Inferior parietal cortex (tissue), 1 donor: ENCODE measurements around the gene STK25.
"Not testable (repeated sequence)": the region's sequence is repeated elsewhere in the genome, so short reads cannot be mapped to it uniquely, and the experiment has no call there.

Experiments
- DNase-seq: peaks from one replicate; pipeline ENCODE4 v3.0.0-alpha.2; 2016; ENCODE audit errors: extremely low spot score

STK25 gene

DNA sequence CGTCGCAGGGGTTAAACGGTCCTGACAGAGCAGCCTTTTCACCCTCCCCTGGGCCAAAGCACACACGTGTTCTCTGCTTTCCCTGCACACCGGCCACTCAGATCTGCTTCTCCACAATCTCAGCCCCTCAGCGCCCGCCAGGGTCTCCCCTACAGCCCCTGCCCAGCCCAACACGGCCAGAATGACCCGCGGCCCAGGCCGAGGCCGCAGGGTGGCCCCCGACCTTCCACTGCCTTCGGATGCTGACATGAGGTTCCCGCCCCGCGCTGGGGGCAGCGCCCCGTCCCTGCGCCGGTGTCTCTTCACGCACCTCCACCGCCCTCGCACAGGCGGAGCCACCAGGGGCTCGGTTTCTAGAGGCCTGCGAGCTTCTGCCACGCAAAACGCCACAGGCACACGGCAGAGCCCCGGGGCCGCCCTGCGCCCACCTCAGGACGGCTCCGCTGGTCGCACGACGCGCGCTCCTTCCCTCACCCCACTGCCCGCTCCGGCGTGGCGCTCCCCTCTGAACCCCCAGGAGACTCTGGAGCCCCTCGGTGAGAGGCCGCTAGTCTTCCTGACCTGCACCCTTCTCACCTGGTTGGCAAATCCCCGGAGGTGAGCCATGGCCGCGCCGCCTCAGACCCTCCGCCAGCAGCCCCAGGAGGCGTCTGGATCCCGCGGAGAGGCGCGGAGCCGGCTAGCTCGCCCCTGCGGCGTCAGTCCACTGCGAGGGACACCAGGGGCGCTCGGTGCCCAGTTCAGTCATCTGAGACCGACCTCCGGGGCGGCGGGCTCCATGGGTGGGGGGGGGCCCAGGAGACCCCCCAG is 749 bp downstream of the STK25 start:
- no peak for DNase-seq

DNA sequence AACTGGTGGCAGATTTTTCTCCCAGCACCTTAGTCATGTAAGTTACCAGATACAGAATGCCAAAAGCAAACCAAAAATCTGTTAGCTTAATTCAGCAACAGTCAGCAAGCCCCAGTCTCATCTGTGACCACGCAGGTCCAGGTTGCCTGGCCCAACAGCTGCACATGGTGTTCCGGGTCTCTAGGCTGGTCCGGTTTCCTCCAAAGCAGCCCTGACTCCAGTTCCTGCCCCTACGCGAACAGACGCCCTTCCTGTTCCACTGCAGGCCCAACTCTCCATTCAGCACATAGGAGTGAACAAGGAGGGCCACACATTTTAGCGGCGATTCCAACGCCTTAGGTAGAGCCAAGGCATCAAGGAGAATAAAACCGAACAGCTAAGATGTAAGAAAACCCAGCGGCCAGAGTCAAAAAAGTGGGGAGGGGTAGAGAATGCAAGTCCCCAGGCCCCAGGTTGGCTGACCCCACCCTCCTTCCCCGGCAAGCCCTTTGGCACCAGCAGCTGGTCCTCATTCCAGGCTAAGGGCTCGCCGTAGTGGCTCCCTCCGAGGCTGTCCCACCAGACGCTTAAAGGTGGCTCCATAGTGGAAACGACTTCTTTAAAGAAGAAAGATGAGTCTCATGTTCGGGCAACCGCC is 1.5 kb downstream of the STK25 start:
- no peak for DNase-seq

DNA sequence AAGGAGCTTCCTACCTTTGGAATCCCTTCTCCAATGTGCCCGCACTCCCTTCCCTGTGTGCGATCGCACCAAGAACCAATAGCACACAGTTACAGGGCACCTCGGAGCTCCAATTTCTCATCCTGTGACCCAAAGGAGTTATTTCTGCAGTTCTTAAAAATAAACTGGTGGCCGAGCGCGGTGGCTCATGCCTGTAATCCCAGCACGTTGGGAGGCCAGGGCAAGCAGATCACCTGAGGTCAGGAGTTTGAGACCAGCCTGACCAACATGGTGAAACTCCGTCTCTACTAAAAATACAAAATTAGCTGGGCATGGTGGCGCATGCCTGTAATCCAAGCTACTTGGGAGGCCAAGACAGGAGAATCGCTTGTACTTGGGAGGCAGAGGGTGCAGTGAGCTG is 2.1 kb downstream of the STK25 start:
- DNase-seq, result not testable (repeated sequence)

DNA sequence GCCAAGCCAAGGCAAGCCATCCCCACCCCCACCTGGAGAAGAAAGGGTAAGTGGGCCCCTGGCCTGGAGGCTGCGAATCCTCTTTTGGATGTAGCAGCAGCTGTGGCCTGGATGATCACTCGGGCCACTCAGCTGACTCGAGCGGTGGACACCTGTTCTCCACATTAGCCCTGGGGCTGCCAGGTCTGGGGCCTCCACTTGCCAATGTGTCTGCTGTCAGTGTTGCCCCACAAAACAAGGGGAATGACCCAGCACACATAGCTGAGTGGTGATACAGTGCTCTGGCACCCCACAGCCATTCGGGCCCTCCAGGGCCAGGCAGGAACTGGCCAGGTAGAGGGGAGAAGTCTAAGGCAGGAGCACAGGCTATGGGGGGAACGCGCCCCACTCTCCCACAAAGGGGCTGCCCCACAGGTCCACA is 2.6 kb downstream of the STK25 start:
- DNase-seq, result no peak

DNA sequence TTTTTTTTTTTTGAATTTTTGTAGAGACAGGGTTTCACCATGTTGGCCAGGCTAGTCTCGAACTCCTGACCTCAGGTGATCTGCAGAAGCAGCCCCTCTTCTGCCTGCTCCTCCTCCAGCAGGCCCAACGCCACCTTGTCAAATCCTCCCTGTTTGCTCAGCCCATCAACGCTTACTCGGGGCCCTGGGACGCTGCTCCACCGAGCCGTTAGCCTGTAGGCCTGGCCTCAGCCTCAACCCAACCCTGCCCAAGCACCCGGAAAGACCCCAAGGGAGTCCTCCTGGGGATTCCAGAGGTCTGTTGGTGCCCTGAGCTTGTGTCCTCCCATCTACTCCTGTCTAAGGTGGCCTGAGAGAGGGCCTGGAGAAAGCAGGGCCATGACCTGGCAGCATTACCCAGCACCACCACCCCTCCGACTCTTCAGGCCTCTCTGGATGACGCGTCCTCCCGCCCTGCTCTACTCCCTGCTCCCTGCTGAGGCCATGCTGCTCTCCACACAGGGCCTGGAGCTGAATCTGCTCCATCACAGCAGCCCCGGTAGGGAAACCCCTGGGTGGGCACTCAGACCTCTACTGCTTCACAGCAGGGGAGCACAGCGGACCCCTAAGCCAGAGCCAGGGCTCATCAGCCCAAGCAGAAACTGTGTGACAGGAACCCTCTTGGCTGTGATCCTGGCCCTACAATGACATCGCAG is 3.2 kb downstream of the STK25 start:
- no peak for DNase-seq

DNA sequence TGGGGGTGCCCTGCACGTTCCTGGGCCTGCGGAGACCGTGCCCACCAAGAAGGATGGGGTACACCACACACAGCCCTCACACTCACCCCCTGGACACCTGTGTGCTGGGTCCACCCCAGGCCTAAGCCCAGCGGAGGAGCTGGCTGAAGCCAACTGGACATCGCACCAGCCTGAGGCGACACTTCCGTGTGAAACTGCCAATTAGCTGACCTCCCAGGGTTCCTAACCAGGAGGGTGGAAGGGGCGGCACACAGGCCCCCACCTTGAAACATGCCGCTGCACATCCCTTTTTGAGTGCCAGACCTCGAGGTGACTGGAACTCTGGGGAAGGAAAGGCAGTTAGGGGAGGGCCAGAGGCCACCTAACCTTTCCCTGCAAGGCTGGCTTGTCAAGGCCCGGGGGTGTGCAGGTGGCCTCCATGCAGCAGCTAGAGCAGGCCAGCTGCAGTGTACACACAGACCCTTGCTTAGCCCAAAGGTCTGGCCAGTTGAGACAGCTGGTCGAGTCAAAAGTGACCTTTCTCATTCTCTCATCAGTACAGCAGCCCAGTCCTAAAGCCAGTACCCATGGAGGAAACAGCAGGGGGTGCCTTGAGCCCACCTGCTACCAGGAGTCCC is 4.5 kb downstream of the STK25 start:
- no peak for DNase-seq

DNA sequence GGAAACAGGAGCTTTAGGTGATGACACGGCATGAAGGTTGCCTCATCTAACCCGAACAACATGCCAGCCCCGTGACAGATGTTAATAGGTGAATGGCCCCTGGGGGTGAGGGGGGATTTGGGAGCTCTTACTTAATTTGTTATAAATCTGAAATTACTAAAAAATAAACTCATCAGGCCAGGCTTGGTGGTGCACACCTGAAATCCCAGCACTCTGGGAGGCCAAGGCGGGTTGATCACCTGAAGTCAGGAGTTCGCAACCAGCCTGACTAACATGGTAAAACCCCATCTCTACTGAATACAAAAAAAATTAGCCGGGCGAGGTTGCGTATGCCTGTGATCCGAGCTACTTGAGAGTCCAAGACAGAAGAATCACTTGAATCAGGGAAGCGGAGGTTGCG is 6.1 kb downstream of the STK25 start:
- no peak for DNase-seq

DNA sequence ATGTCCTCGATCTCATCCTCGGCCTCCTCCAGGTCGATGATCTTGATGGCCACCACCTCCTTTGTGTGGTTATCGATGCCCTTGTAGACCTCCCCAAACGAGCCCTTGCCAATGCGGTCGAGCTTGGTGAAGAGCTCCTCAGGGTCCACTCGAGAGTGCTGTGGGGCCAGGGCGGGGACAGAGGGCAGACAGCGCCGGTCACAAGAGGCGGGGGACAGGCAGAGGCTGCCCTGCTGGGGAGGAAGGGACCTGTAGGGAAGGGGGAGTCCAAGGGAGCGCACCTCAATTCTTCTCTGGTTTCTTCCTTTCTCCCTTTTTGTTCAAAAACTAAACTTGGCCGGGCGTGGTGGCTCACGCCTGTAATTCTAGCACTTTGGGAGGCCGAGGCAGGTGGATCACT is 6.8 kb downstream of the STK25 start:
- no peak for DNase-seq

DNA sequence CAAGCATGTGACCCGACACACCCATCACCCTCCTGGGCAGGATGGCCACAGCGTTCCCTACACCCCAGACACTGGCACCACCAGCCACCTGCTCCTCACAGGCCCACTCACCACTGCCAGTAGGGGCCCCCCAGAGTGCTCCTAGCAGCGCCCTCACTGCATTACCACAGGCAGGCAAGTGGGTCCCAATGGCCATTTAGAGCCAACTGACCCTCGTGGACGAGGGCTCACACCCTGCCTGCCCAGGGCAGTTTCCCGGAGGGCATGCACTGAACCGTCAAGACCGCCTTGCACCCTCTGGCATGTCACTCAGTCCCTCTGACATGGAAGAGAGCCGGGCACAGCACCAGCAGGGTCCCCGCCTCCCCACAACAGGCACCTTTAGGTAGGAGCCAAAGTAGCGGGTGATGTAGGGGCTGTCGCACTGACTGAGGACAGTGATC is 7.3 kb downstream of the STK25 start:
- DNase-seq, result no peak

DNA sequence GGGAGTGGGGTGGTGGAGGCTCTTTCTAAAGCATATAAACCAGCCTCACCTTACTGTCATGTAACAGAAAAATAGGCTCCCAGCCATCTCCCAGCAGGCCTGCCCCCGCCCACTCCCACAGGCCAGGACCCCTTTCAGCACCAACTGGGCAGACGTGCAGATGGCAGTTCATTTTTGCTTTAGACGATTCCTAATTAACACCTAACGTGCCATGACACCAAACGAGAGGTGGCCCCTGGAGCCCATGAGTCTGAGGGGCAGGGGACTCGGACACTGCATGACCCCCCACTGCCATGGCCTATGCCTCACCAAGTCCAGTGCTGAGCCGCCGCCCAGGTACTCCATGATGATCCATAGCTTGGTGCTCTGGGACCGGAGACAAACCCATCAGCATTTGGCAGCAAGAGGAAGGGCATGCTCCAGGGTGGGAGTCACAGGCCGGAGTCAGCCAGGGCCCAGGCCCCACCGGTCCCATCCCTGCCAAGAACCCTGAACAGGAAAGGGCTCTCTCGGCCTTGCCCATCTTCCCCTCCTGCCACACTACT is 7.9 kb downstream of the STK25 start:
- DNase-seq, result no peak

DNA sequence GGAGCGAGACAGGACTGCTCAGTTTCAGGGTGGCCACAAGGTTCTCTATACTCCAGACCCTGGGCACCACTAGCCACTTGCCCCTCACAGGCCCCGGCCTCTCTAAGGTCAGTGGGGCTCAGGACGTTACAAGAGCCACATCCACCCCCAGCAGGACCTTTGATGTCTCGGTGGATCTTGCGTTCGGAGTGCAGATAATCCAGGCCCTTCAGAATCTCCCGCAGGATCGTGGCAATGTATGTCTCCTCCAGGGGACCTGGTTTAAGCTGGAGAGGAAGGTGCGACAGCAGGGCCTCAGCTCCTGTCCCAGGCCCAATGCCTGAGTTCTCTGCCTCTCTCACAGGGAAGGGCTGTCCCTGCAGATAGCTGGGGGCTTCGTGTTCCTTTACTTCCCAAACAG is 8.4 kb downstream of the STK25 start:
- DNase-seq, result no peak

DNA sequence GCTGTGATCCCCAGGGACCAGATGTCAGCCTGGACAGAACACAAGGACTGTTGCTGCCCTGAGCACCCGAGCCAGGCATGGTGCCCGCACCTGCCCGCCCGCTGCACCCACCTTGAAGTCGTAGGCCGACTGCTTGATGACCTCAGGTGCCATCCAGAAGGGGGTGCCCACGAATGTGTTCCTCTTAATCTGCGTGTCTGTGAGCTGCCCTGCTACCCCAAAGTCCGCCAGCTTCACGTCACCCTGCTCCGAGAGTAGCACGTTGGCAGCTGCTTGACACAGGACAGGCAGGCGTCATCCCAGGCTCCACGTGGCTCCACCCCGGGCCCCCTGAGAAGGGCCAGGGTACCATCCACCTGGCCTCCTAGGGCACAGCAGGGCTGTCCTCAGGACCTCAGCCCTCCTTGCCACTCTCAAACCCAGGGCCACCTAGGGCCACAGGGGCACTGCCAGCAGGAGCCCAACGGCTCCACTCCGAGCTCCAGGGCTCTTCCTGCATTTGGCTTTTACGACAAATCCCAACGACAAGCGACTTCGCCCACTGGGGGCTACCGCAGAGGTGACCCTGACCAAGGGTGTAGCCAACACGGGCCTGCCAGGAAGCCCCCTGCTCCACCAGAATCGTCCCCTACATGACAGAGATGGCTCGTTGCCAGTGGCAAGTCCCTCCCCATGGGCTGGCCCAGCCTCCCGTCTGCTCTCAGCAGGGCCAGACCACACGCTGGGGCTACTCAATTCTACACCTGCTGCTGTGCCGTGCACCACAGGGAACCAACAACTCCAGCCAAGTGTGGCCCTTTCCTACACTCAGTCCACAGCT is 9.0 kb downstream of the STK25 start:
- no peak for DNase-seq

DNA sequence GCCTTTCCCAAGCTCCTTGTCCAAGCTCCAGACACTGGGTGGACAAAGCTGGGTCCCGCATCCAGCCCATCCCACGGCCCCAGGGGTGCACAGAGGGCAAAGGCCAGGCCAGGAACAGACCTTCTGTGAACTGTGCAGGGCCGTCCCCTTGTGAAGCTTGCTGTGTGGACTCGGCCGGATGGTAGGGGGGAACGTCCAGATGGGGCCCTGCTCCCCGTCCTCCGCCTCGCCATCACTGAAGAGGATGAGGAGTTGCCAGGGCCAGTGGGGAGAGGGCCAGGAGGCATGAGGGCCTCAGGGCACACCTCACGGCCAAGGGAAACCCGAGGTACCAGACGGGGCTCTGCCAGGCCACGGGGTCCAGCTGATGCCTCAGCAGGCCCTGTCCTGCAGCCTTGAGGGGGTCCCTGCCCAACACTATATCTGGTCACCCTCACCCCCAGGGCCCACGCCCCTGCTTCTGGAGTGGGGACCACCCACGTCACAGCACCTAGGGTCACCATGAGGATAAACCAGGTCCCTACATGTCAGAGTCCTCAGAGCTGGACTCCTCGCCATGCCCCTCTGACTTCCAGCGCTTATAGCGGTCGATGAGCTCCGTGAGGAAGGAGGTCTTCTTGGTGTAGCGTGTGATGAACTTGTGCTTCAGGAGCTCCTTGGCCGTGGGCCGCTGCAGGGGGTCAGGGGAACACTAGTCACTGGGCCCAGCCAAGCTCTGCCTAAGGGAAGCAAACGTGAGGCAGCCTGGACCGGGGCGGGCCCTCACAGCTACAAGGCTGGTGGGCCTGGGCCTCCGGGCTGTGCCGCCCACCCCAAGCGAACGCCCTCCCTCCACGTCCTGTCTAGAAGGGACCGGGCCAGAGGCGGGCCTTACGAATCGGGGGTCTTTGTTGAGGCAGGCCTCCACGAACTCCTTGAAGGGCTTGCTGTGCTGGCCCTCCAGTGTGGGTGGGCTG is 10.0 kb downstream of the STK25 start:
- no peak for DNase-seq

DNA sequence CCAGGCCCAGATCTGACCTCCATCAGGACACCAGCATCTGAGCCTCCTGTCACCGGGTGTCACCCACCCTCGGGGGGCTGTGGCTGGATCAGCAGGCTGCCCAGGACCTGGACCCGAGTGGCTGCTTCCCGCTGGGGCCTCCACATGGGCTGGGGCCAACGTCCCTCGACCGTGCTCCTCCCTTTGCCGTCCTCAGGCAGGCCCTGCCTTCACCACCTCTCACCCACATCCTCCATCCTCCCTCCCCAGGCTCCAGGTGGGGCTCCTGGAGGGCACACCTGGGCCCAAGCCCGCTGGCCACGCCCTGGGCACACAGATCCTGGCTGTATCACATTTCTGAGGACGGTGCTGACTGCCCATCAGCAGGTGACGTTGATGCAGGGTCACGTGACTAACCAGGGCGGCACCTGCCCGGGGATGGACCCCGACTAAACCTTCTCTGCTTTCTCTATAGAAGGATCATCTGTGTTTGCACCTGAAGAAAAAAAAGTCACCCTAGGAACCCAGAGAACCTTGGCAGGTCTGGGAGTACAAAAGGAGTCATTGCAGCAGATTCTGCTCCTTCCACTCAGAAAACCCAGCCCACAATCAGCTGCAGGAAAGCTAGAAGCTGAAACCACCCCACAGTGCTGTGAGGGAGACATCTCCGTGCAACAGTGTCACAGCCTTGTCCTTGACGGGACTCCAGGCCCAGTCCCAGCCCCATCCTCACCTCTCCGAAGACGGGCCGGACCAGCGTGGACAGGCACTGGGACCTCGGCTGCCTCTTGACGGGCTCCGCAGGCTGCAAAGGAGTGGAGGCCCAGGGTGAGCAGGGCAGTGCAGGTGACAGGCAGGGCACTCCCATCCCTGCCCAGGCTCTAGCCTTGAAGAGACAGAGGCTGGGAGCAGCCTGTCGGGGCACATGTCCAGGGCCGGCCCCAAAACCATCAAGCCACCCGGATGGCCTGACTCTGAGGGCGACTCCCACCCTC is 11.2 kb downstream of the STK25 start:
- no peak for DNase-seq

DNA sequence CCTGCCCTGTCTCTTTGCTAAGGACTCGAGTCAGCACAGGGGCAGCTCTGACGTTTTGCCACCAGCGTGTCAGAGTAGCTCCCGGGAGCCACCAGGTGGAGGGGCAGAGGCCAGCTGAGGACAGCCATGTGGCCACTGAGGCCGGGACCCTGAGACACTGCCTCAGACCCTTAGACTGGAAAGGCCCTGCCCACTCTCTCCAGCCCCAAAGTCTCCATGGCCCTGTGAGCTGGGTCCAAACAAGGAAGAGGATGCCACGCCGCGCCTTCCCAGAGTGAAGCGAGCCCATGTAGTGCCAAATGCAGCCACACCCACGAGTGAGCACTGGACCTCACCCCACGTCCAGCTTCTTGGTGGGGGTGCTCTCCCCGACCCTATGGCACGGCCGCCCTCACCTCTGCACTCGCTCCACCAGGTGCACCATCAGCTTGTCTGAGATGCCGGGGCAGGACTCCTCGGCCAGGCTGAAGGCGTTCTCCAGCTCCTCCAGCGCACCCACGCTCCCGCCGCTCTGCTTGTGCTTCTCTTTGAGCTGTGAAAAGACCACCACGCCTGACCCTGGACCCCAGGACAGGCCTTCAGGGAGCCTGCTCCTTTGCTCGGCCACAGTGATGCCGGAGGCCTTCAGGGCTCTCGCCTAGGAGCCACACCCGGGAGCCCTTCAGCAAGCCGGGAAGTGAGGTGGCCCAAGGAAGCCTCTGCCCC is 12.2 kb downstream of the STK25 start:
- no peak for DNase-seq

DNA sequence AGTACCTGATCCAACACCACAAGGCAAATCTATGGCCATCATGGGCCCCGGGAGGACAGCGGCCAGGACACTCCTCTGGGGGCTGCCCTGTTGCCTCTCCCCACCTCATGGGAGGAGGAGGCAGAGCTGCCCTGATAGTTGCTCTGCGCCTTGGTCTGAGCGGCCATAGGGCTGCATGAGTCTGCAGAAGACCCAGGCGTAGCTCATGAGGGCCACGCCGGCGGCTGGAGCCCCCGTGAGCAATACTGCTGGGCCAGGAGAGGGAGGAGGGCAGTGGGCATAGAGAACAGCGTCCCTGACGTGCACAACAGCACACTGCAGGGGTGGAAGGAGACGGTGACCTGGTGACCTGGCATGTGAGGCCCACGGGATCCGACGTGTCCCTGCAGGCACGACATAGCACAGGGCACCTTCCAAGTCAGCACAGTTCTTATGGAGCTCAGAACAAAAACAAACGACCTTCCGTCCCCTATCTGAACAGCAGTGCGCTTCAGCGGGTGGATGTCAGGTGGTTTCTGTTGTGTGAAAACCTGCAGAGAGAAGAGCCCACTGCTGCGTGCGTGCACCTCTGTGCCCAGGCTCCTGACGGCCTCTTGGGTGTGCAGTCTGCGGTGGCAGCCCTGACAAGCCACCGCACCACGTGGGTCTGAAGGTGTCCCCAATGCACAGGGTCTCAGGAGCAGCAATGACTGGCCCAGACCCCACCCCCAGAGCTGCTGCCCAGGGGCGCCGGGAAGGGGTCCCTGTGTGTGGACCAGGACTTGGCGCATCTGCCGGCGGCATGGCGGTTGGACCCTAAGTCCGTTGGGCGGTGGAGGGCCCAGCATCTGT is 13.0 kb downstream of the STK25 start:
- DNase-seq, result no peak

DNA sequence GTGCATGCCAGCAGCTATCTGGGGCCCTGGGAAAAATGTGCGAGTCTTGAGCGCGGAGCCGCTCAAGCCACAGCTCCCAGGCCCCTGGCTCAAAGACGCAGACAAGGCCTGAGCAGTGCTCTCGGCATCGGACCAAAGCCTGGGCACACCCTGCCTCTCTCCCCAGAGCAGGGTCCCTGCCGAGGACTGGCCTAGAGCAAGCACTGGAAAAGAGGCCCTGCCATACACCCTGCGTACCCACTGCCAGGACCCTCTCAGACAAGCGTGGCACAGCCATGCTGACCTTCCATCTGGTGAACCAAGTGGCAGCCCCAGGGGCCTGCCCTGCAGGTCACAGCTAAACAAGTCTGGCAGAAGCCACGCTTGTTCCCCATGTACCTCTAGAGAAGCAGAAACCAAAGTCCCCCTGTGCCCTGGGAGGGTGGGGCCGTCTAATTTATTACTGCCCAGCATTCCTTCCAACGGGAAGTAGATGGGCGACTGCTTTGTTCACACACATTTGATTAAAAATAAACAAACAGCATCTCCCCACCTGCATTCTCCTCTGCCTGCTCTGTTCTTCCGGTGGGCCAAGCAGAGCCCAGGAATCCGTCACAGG is 14.0 kb downstream of the STK25 start:
- no peak for DNase-seq
